Inflammatory macrophage (primary cell): Measurements from ENCODE around the gene FKRP.
"Not testable (repeated sequence)": the region's sequence is repeated elsewhere in the genome, so short reads cannot be mapped to it uniquely, and the experiment has no call there.

Experiments
- DNase-seq, 2 donors: peaks; one replicate each; pipeline ENCODE4 v3.0.0-alpha.2; 2020 to 2022
- total RNA-seq, 18 experiments: gene quantifications; one replicate each; lab custom pipeline; 2026; ENCODE audit warnings: mixed read lengths in 6 of 18, inconsistent platforms in 2 of 18; lab: John Stamatoyannopoulos, UW

FKRP gene
- total RNA-seq = 5.5 to 19.5 (median 9.9) reads per million in 18 experiments

- no peak for DNase-seq
Measured at GRCh38 chr19:46745521-46746280, at the start of gene FKRP. FKRP (plus strand) TSS chr19:46746057; CDS start chr19:46755451, 9,394 bp downstream.

- DNase-seq = no peak
Measured at GRCh38 chr19:46696866-46697203, 49.0 kb upstream of the FKRP start.

- DNase-seq = peak; percentile 48 to 57
Measured at GRCh38 chr19:46697204-46697960, 48.5 kb upstream of the FKRP start.

GRCh38 chr19:46698395-46699321 is 47.2 kb upstream of the FKRP start:
- DNase-seq = no peak

- DNase-seq = no peak
Measured at GRCh38 chr19:46700704-46701103, 45.2 kb upstream of the FKRP start.

- DNase-seq = peak; percentile 75 to 82
Measured at GRCh38 chr19:46704379-46705076, 41.3 kb upstream of the FKRP start.

- DNase-seq = no peak
Measured at GRCh38 chr19:46710687-46711086, 35.2 kb upstream of the FKRP start.

- not testable (repeated sequence) for DNase-seq
Measured at GRCh38 chr19:46712768-46713338, 33.0 kb upstream of the FKRP start.

GRCh38 chr19:46713781-46714443 is 31.9 kb upstream of the FKRP start:
- DNase-seq = peak in 1 of 2 donors; percentile 24

GRCh38 chr19:46714444-46715106 is 31.3 kb upstream of the FKRP start:
- no peak for DNase-seq

- no peak for DNase-seq
Measured at GRCh38 chr19:46715620-46715974, 30.3 kb upstream of the FKRP start.

- no peak for DNase-seq
Measured at GRCh38 chr19:46715975-46716671, 29.7 kb upstream of the FKRP start.

- peak in 1 of 2 donors; percentile 3 for DNase-seq
Measured at GRCh38 chr19:46716672-46717033, 29.2 kb upstream of the FKRP start.

- DNase-seq = peak; percentile 75 to 80
Measured at GRCh38 chr19:46717034-46717715, 28.7 kb upstream of the FKRP start, which contains the start of gene PRKD2. PRKD2 (minus strand) TSS chr19:46717114; CDS start chr19:46716370, 744 bp downstream.

GRCh38 chr19:46717716-46718143 is 28.1 kb upstream of the FKRP start:
- DNase-seq = no peak

- DNase-seq = peak; percentile 54 to 67
Measured at GRCh38 chr19:46718157-46718933, 27.5 kb upstream of the FKRP start.

- no peak for DNase-seq
Measured at GRCh38 chr19:46718934-46719622, 26.8 kb upstream of the FKRP start.
